Brain microvascular endothelial cell (primary cell): ENCODE data around the gene BMP6.

Experiments
- DNase-seq: peaks from one replicate; pipeline ENCODE4 v3.0.0-alpha.2; 2020
- H3K27ac ChIP-seq: fragments of 250-450 bp; sonication (Bioruptor Pico); 2 replicates; pipeline ENCODE4 v1.5.1; 2020; ENCODE audit warnings: mild to moderate bottlenecking, moderate library complexity
- H3K27me3 ChIP-seq: fragments of 250-450 bp; sonication (Bioruptor Pico); replicated peaks from 2 replicates; pipeline ENCODE4 v1.5.1; 2020; ENCODE audit warnings: mild to moderate bottlenecking
- H3K36me3 ChIP-seq: fragments of 250-450 bp; sonication (Bioruptor Pico); replicated peaks from 2 replicates; pipeline ENCODE4 v1.5.1; 2020; ENCODE audit warnings: mild to moderate bottlenecking
- H3K4me3 ChIP-seq: 2 replicates; pipeline ENCODE4 v1.5.1; 2011; ENCODE audit warnings: low read depth, mild to moderate bottlenecking, control low read depth, low read length, moderate library complexity
- CTCF ChIP-seq: IDR thresholded peaks from 2 replicates; pipeline ENCODE4 v1.5.1; 2011; ENCODE audit warnings: low read depth, mild to moderate bottlenecking, moderate library complexity, low read length, control low read depth, inconsistent platforms; ENCODE audit errors: missing control alignments
- in situ Hi-C: cut with HindIII; loops from 2 replicates; pipeline ENCODE4 v1.10.0; 2017; ENCODE audit warnings: low sequenced_read_pairs, low pct_ligation_motif_present

The BMP6 gene

DNA sequence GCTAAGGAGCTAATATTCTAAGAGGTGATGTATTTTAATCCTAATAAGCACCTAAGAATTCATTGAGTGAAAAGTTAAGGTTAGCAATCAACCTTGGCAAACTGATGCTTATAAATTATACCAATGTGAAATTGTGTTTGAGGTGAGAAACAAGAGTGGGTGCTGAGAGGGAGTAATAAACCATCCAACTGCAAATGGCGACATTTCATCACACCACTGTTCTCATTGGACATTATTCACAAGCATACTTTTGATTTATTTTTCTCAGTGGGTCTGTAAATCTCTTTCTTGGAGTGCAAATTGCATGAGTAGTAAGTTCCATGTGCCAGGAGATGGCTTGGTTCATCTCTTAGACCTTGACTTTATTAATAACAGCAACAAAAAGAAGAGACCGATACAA is 71.5 kb downstream of the BMP6 start:
- Histone ChIP-seq H3K27me3 (no peaks in the 10 kb centered on the region), H3K36me3 (no peaks in the 10 kb centered on the region), H3K27ac (no peak overlapping the region), H3K4me3 (no peak overlapping the region)
- no peak for TF ChIP-seq CTCF
- in situ Hi-C loops: no loop called here
- no peak for DNase-seq

DNA sequence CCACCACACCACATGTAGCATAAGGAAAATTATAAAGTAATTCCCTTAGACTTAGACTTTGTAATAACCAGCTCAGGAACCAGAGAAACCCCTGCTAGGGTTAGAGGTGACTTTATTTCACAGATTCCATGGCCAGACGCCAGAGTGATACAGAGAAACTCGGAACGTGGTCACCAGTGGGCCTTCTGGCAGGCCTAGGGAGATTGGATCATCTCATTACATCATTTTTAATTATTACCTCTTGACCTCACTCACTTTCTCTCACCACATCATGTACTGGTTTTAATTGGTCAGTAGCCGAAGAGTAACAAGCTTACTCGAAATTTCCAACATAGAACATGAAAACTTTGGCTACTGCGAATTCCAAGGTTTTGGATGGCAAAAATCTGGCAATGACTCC is 72.9 kb downstream of the BMP6 start:
- DNase-seq: no peak
- no peak overlapping the region for H3K4me3 ChIP-seq
- in situ Hi-C loops: no loop called here
- no peak for TF ChIP-seq CTCF
- H3K27me3 ChIP-seq: no peaks in the 10 kb centered on the region
- H3K27ac ChIP-seq: no peak overlapping the region
- no peaks in the 10 kb centered on the region for H3K36me3 ChIP-seq

GRCh38 chr6:7802662-7803061 is 76.8 kb downstream of the BMP6 start:
- H3K4me3 ChIP-seq: no peak overlapping the region
- DNase-seq: no peak
- no peaks in the 10 kb centered on the region for H3K36me3 ChIP-seq
- no peak overlapping the region for H3K27ac ChIP-seq
- TF ChIP-seq CTCF: no peak
- H3K27me3 ChIP-seq: no peaks in the 10 kb centered on the region
- in situ Hi-C loops: no loop called here

DNA sequence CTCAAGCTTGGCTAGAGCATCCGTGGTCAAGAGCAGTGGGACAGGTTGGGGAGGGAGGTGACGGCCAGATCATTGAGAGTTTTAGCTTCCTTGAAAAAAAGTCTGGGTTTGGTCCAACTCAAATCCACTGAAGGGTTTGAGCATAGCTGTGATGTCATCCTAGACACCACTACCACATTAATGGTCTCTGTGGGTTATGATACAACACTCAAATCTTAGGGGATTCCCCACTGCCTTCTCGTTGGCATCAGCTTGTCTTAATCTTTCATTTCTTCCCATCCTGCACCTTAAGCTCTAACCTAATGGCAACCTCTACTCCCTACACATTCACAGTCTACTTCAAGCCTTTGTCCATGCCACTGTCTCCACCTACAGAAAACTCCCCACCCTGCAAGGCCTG is 77.3 kb downstream of the BMP6 start:
- H3K27me3 ChIP-seq: no peaks in the 10 kb centered on the region
- in situ Hi-C loops: no loop called here
- no peak for DNase-seq
- H3K36me3 ChIP-seq: no peaks in the 10 kb centered on the region
- no peak overlapping the region for H3K4me3 ChIP-seq
- TF ChIP-seq CTCF: no peak
- no peak overlapping the region for H3K27ac ChIP-seq

GRCh38 chr6:7805078-7805849 is 79.4 kb downstream of the BMP6 start:
- no peak for TF ChIP-seq CTCF
- no peak overlapping the region for H3K4me3 ChIP-seq
- no peak for DNase-seq
- no peaks in the 10 kb centered on the region for H3K27me3 ChIP-seq
- in situ Hi-C loops: no loop called here
- no peak overlapping the region for H3K27ac ChIP-seq
- no peaks in the 10 kb centered on the region for H3K36me3 ChIP-seq

DNA sequence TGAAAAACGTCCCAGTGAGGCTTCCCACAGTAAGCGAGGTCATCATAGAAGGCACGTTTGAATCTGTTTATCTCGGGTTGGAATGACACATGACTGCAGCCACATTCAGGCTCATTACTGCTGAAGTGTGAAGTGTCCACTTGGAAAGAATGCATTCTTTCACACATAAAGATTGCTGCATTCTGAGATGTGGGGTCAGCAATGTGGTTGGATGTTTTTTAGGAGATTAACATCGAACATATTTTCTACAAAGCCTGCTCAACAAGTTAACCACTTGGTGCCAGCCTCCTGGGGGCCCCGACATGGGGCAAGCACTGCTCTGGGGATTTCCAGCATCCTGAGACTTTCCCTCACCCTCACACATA is 79.9 kb downstream of the BMP6 start:
- DNase-seq: no peak
- Histone ChIP-seq H3K27me3 (no peaks in the 10 kb centered on the region), H3K36me3 (no peaks in the 10 kb centered on the region), H3K4me3 (no peak overlapping the region), H3K27ac (no peak overlapping the region)
- in situ Hi-C loops: no loop called here
- no peak for TF ChIP-seq CTCF
